IMR-90 (cell line): Measurements from ENCODE around the gene AMZ1. TPM values are rescaled to one million over a fixed set of nuclear protein-coding genes. Genes with fewer than 3 reads are reported as not detected.

Experiments
- ATAC-seq: fragments of 200-7000 bp; cut with Tn5 transposase; 2 replicates; pipeline ENCODE4 v1.9.1; 2020; ENCODE audit warnings: low read depth, mild to moderate bottlenecking, moderate library complexity
- BruUV-seq: library from RNA; stranded (reverse); fragments of 400-500 nt; replicated peaks from 2 replicates; lab custom pipeline; 2021; lab: Mats Ljungman, UMichigan
- CTCF ChIA-PET: fragments of 300-600 bp; formaldehyde crosslinking; extraction: SDS; loops from one replicate; lab custom pipeline; 2021; ENCODE audit warnings: antibody characterized with exemption; lab: Yijun Ruan, JAX
- POLR2A ChIA-PET: fragments of 300-600 bp; sonication (Branson Sonifier 250); formaldehyde crosslinking; loops from one replicate; lab custom pipeline; 2022; ENCODE audit warnings: antibody characterized with exemption; ENCODE audit not compliant: unreplicated experiment; lab: Charles Lee
- DNase-seq: peaks from one replicate; pipeline ENCODE4 v3.0.0; 2013
- H2AFZ ChIP-seq: replicated peaks from 2 replicates; pipeline ENCODE3; 2013; ENCODE audit warnings: low read length, mild to moderate bottlenecking; ENCODE audit not compliant: poor library complexity
- H2AK5ac ChIP-seq: 2 replicates; pipeline ENCODE4 v1.6.1; 2013; ENCODE audit warnings: low read depth, low read length, inconsistent platforms
- H2AK9ac ChIP-seq: replicated peaks from 2 replicates; pipeline ENCODE3; 2013; ENCODE audit warnings: mild to moderate bottlenecking, low read depth, low read length, moderate library complexity; ENCODE audit not compliant: poor library complexity
- H2BK120ac ChIP-seq: 2 replicates; pipeline ENCODE4 v1.6.1; 2013; ENCODE audit warnings: low read depth, low read length, inconsistent platforms
- H2BK15ac ChIP-seq: 3 replicates; pipeline ENCODE4 v1.6.1; 2013; ENCODE audit warnings: low read depth, low read length, inconsistent platforms
- H2BK20ac ChIP-seq: 2 replicates; pipeline ENCODE4 v1.6.1; 2013; ENCODE audit warnings: low read depth, mild to moderate bottlenecking, inconsistent platforms, low read length, moderate library complexity
- H2BK5ac ChIP-seq: 2 replicates; pipeline ENCODE4 v1.6.1; 2013; ENCODE audit warnings: mild to moderate bottlenecking, low read depth, low read length, inconsistent platforms; ENCODE audit not compliant: poor library complexity, severe bottlenecking
- H3K14ac ChIP-seq: replicated peaks from 2 replicates; pipeline ENCODE4 v1.6.1; 2013; ENCODE audit warnings: low read depth, low read length, inconsistent platforms
- H3K18ac ChIP-seq: 2 replicates; pipeline ENCODE4 v1.6.1; 2013; ENCODE audit warnings: low read depth, low read length, control low read depth
- H3K23ac ChIP-seq: 2 replicates; pipeline ENCODE4 v1.6.1; 2013; ENCODE audit warnings: low read depth, low read length, inconsistent platforms
- H3K27ac ChIP-seq: 2 replicates; pipeline ENCODE4 v1.5.1; 2013; ENCODE audit warnings: mild to moderate bottlenecking, control low read depth, low read length; ENCODE audit not compliant: insufficient read depth
- H3K27me3 ChIP-seq: 2 replicates; pipeline ENCODE4 v1.6.1; 2013; ENCODE audit warnings: low read length; ENCODE audit not compliant: control insufficient read depth, insufficient read depth
- H3K36me3 ChIP-seq: 2 replicates; pipeline ENCODE4 v1.6.1; 2013; ENCODE audit warnings: low read length, mixed read lengths; ENCODE audit not compliant: control insufficient read depth, insufficient read depth
- H3K4ac ChIP-seq: 2 replicates; pipeline ENCODE4 v1.6.1; 2013; ENCODE audit warnings: low read depth, low read length, inconsistent platforms
- H3K4me1 ChIP-seq: 2 replicates; pipeline ENCODE4 v1.6.1; 2013; ENCODE audit warnings: low read length, mixed read lengths; ENCODE audit not compliant: control insufficient read depth, insufficient read depth
- H3K4me2 ChIP-seq: 2 replicates; pipeline ENCODE4 v1.6.1; 2013; ENCODE audit warnings: low read depth, mild to moderate bottlenecking, control low read depth, low read length, moderate library complexity
- H3K4me3 ChIP-seq: 2 replicates; pipeline ENCODE4 v1.5.1; 2013; ENCODE audit warnings: low read depth, mild to moderate bottlenecking, control low read depth, low read length, moderate library complexity; ENCODE audit not compliant: insufficient read depth
- H3K56ac ChIP-seq: 2 replicates; pipeline ENCODE4 v1.6.1; 2013; ENCODE audit warnings: low read length, inconsistent platforms; ENCODE audit not compliant: insufficient read depth; ENCODE audit errors: extremely low read depth
- H3K79me1 ChIP-seq, 2 experiments: 2 replicates each; pipeline ENCODE4 v1.6.1; 2013; ENCODE audit warnings: low read length in 2 of 2, inconsistent platforms in 1 of 2, low read depth in 1 of 2
- H3K9ac ChIP-seq: 2 replicates; pipeline ENCODE4 v1.6.1; 2013; ENCODE audit warnings: low read depth, low read length, control low read depth
- H3K9me1 ChIP-seq: 2 replicates; pipeline ENCODE4 v1.6.1; 2013; ENCODE audit warnings: low read length, inconsistent platforms; ENCODE audit not compliant: insufficient read depth
- H3K9me3 ChIP-seq: 2 replicates; pipeline ENCODE4 v1.6.1; 2013; ENCODE audit warnings: low read length; ENCODE audit not compliant: control insufficient read depth, insufficient read depth
- H4K20me1 ChIP-seq: 2 replicates; pipeline ENCODE4 v1.6.1; 2013; ENCODE audit warnings: low read length, inconsistent platforms; ENCODE audit not compliant: insufficient read depth
- H4K5ac ChIP-seq: 2 replicates; pipeline ENCODE4 v1.6.1; 2013; ENCODE audit warnings: mild to moderate bottlenecking, low read depth, low read length, control low read depth
- H4K8ac ChIP-seq, 2 experiments: 2 replicates each; pipeline ENCODE4 v1.6.1; 2013; ENCODE audit warnings: low read depth in 2 of 2, low read length in 2 of 2, control low read depth in 1 of 2, inconsistent platforms in 1 of 2
- H4K91ac ChIP-seq: 2 replicates; pipeline ENCODE4 v1.6.1; 2013; ENCODE audit warnings: low read depth, low read length, inconsistent platforms; ENCODE audit not compliant: insufficient read depth
- BHLHE40 ChIP-seq: fragments of 150-350 bp; IDR thresholded peaks from 2 replicates; pipeline ENCODE4 v1.6.1; 2016; ENCODE audit warnings: mild to moderate bottlenecking, low read depth, low read length
- CEBPB ChIP-seq: IDR thresholded peaks from 2 replicates; pipeline ENCODE4 v1.6.1; 2012; ENCODE audit warnings: low read depth, low read length, improper control_type of control experiment
- CHD1 ChIP-seq: IDR thresholded peaks from 2 replicates; pipeline ENCODE4 v1.6.1; 2012; ENCODE audit warnings: low read depth, low read length, improper control_type of control experiment
- CTCF ChIP-seq: conservative IDR thresholded peaks from 2 replicates; pipeline ENCODE4 v1.5.1; 2012; ENCODE audit warnings: mild to moderate bottlenecking, low read depth, low read length, improper control_type of control experiment
- ELK1 ChIP-seq: fragments of 150-350 bp; IDR thresholded peaks from 2 replicates; pipeline ENCODE4 v1.6.1; 2016; ENCODE audit warnings: low read depth, mild to moderate bottlenecking, low read length, moderate library complexity, borderline replicate concordance
- FOS ChIP-seq: fragments of 150-350 bp; IDR thresholded peaks from 2 replicates; pipeline ENCODE4 v1.6.1; 2016; ENCODE audit warnings: low read depth, low read length
- MAFK ChIP-seq: IDR thresholded peaks from 2 replicates; pipeline ENCODE4 v1.6.1; 2012; ENCODE audit warnings: low read depth, low read length, improper control_type of control experiment
- MAZ ChIP-seq: IDR thresholded peaks from 2 replicates; pipeline ENCODE4 v1.6.1; 2012; ENCODE audit warnings: low read depth, mild to moderate bottlenecking, low read length, improper control_type of control experiment, moderate library complexity, borderline replicate concordance
- MXI1 ChIP-seq: IDR thresholded peaks from 2 replicates; pipeline ENCODE4 v1.6.1; 2012; ENCODE audit warnings: low read depth, mild to moderate bottlenecking, low read length, moderate library complexity, borderline replicate concordance
- NFE2L2 ChIP-seq: fragments of 150-350 bp; IDR thresholded peaks from 2 replicates; pipeline ENCODE4 v1.6.1; 2016; ENCODE audit warnings: low read depth, mild to moderate bottlenecking, low read length
- POLR2A ChIP-seq: IDR thresholded peaks from 2 replicates; pipeline ENCODE4 v1.6.1; 2012; ENCODE audit warnings: mild to moderate bottlenecking, low read depth, low read length
- RAD21 ChIP-seq: IDR thresholded peaks from 2 replicates; pipeline ENCODE4 v1.6.1; 2012; ENCODE audit warnings: low read length, improper control_type of control experiment
- RCOR1 ChIP-seq: IDR thresholded peaks from 2 replicates; pipeline ENCODE4 v1.6.1; 2012; ENCODE audit warnings: mild to moderate bottlenecking, low read length, improper control_type of control experiment; ENCODE audit not compliant: insufficient replicate concordance
- RFX5 ChIP-seq: IDR thresholded peaks from 2 replicates; pipeline ENCODE4 v1.8.0; 2012; ENCODE audit warnings: low read depth, mild to moderate bottlenecking, low read length, moderate library complexity
- SMC3 ChIP-seq: fragments of 150-350 bp; IDR thresholded peaks from 2 replicates; pipeline ENCODE4 v1.6.1; 2016; ENCODE audit warnings: low read depth, mild to moderate bottlenecking, antibody characterized with exemption, low read length, moderate library complexity
- USF2 ChIP-seq: fragments of 150-350 bp; IDR thresholded peaks from 2 replicates; pipeline ENCODE4 v1.6.1; 2017; ENCODE audit warnings: mild to moderate bottlenecking, antibody characterized with exemption, low read length, low read depth
- WGBS, 2 experiments: methylation state at CpG; one replicate each; pipeline versions ENCODE4 v1.1.5 to v1.1.7; 2013; ENCODE audit warnings: missing lambda C conversion rate in 2 of 2; ENCODE audit not compliant: insufficient read length in 1 of 2; ENCODE audit errors: extremely low coverage in 2 of 2; 5-methylcytosine and 5-hydroxymethylcytosine counted together
- dilution Hi-C: fragments of 300-500 bp; cut with HindIII; formaldehyde crosslinking; loops from one replicate; pipeline ENCODE4 v1.14.3; 2018; ENCODE audit warnings: low sequenced_read_pairs; ENCODE audit not compliant: unreplicated experiment
- in situ Hi-C: fragments of 300-500 bp; cut with MboI; formaldehyde crosslinking; loops from 3 replicates; pipeline ENCODE4 v1.14.3; 2019; ENCODE audit warnings: low sequenced_read_pairs, inconsistent platforms, mixed read lengths
- intact Hi-C: fragments of 100-400 bp; cut with micrococcal nuclease; formaldehyde crosslinking; loops from 2 replicates; pipeline ENCODE4 v1.10.0; 2022
- polyA plus RNA-seq, 3 experiments: library from polyadenylated mRNA; depleted of rRNA; stranded (reverse); fragments of >200 nt; gene quantifications; 2 replicates each; pipeline ENCODE4 v1.2.3, GENCODE V29; 2012; ENCODE audit warnings: low replicate concordance in 1 of 3
- total RNA-seq: library from RNA; depleted of rRNA; stranded (reverse); fragments of >200 nt; gene quantifications from 2 replicates; pipeline ENCODE4 v1.2.3, GENCODE V29; 2012

The AMZ1 gene
- total and polyA plus RNA-seq, 2 of the 4 experiments (the other 2 are of a cell fraction): 0.54 to 1.6 TPM

- POLR2A ChIA-PET: no interaction called here
- Histone ChIP-seq H3K4me2 (no peak overlapping the region), H3K9ac (no peak overlapping the region), H4K20me1 (peaks cover 61% of the 10 kb centered on the region), H4K5ac (no peak overlapping the region), H4K8ac (no peak overlapping the region), H3K27ac (no peak overlapping the region), H2BK120ac (no peak overlapping the region), H2AK5ac (no peak overlapping the region), H3K14ac (no peak overlapping the region), H2AFZ (no peak overlapping the region), H3K4me3 (no peak overlapping the region), H3K9me3 (no peaks in the 10 kb centered on the region), H3K9me1 (peaks cover 19% of the 10 kb centered on the region; the same call in 1 of the 2 replicates), H3K79me1 (peaks cover 5 to 71% of the 10 kb centered on the region in 2 experiments; a peak in 3 of 4 replicates), H3K56ac (no peak overlapping the region), H3K23ac (no peak overlapping the region), H4K91ac (no peak overlapping the region), H3K36me3 (peaks cover 40% of the 10 kb centered on the region), H3K18ac (no peak overlapping the region), H2BK5ac (no peak overlapping the region), H3K27me3 (no peaks in the 10 kb centered on the region), H2AK9ac (no peak overlapping the region), H3K4me1 (peaks cover 22% of the 10 kb centered on the region), H2BK15ac (no peak overlapping the region), H3K4ac (no peak overlapping the region), H2BK20ac (no peak overlapping the region)
- 83% methylated on average over 2 of the region's 10 CpGs; no CpG with 5 or more reads in 1 of the 2 experiments for WGBS, 2 experiments
- ATAC-seq (no peak), DNase-seq (no peak)
- CTCF ChIA-PET: no interaction called here
- dilution Hi-C loops (no loop called here), intact Hi-C loops (loop anchor here (10.0 kb wide), 1 partner anchor 172 kb away; the partner anchor contains the start of gene GRIFIN), in situ Hi-C loops (no loop called here)
- no TSS peak for BruUV-seq
- TF ChIP-seq SMC3: no peak
- TF ChIP-seq NFE2L2: no peak
- TF ChIP-seq RFX5: no peak
- no peak for TF ChIP-seq CEBPB
- TF ChIP-seq BHLHE40: no peak
- TF ChIP-seq ELK1: no peak
- TF ChIP-seq CHD1: no peak
- TF ChIP-seq USF2: no peak
- TF ChIP-seq FOS: no peak
- TF ChIP-seq POLR2A: no peak
- TF ChIP-seq RCOR1: no peak
- no peak for TF ChIP-seq RAD21
- no peak for TF ChIP-seq MXI1
- TF ChIP-seq CTCF: no peak
- TF ChIP-seq MAFK: no peak
- TF ChIP-seq MAZ: no peak
Measured at GRCh38 chr7:2646336-2646679, 41.7 kb upstream of the AMZ1 start.
